ENCODE measurements around the gene CAV1.

DNA sequence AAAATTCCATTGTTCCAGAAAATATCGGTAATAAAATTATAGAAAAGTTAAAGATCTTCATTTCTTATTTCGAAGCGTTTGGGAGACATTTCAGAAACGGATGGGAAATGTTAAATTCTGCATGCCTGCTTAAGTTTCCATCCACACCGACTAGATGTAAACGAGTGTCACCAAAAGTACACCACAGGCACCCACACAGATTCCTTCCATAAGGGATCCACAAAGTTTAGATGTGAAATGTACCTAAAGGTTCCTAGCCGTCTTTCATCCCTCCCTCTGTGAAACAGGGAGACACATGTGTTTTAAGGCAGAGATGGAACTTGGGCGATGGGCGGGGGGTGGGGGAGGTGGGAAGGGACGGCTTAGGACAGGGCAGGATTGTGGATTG lies 621 bp upstream of the CAV1 start:
- TF ChIP-seq, protein P1, sequence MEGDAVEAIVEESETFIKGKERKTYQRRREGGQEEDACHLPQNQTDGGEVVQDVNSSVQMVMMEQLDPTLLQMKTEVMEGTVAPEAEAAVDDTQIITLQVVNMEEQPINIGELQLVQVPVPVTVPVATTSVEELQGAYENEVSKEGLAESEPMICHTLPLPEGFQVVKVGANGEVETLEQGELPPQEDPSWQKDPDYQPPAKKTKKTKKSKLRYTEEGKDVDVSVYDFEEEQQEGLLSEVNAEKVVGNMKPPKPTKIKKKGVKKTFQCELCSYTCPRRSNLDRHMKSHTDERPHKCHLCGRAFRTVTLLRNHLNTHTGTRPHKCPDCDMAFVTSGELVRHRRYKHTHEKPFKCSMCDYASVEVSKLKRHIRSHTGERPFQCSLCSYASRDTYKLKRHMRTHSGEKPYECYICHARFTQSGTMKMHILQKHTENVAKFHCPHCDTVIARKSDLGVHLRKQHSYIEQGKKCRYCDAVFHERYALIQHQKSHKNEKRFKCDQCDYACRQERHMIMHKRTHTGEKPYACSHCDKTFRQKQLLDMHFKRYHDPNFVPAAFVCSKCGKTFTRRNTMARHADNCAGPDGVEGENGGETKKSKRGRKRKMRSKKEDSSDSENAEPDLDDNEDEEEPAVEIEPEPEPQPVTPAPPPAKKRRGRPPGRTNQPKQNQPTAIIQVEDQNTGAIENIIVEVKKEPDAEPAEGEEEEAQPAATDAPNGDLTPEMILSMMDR (IDR thresholded peaks at IDR 0.05): no peak
- no peak for TF ChIP-seq POLR2A (IDR thresholded peaks at IDR 0.05)
